Measurements from ENCODE around the gene SMIM41.

Gene SMIM41

GRCh38 chr12:52063082-52063924 is 16.2 kb upstream of the SMIM41 start:
- no peak for DNase-seq (ENCODE audit: low read depth)

GRCh38 chr12:52063981-52064649 is 15.4 kb upstream of the SMIM41 start:
- no peak for DNase-seq (ENCODE audit: low read depth)

GRCh38 chr12:52066346-52067080 is 13.0 kb upstream of the SMIM41 start:
- no peak for DNase-seq (ENCODE audit: low read depth)

GRCh38 chr12:52067081-52067374 is 12.5 kb upstream of the SMIM41 start:
- no peak for DNase-seq (ENCODE audit: low read depth)

- DNase-seq (ENCODE audit: low read depth) = peak; percentile 67
Measured at GRCh38 chr12:52069327-52070184, 9.9 kb upstream of the SMIM41 start, which contains the start of gene ATG101. TSS of gene ATG101 (plus strand) at chr12:52069978. CDS start at chr12:52073651, 3,673 bp downstream.

GRCh38 chr12:52070185-52070925 is 9.1 kb upstream of the SMIM41 start:
- no peak for DNase-seq (ENCODE audit: low read depth)

GRCh38 chr12:52073531-52074381 is 5.7 kb upstream of the SMIM41 start:
- DNase-seq (ENCODE audit: low read depth) = no peak

GRCh38 chr12:52074971-52075724 is 4.4 kb upstream of the SMIM41 start:
- no peak for DNase-seq (ENCODE audit: low read depth)

GRCh38 chr12:52076811-52077210 is 2.7 kb upstream of the SMIM41 start:
- no peak for DNase-seq (ENCODE audit: low read depth)

- no peak for DNase-seq (ENCODE audit: low read depth)
Measured at GRCh38 chr12:52078276-52078675, 1.2 kb upstream of the SMIM41 start.

GRCh38 chr12:52080403-52081251 is 1.1 kb downstream of the SMIM41 start:
- no peak for DNase-seq (ENCODE audit: low read depth)

- no peak for DNase-seq (ENCODE audit: low read depth)
Measured at GRCh38 chr12:52081263-52081733, 1.8 kb downstream of the SMIM41 start.

GRCh38 chr12:52082026-52082668 is 2.6 kb downstream of the SMIM41 start:
- DNase-seq (ENCODE audit: low read depth) = no peak

- no peak for DNase-seq (ENCODE audit: low read depth)
Measured at GRCh38 chr12:52082669-52082987, 3.1 kb downstream of the SMIM41 start.

- DNase-seq (ENCODE audit: low read depth) = peak; percentile 46
Measured at GRCh38 chr12:52082988-52083637, 3.6 kb downstream of the SMIM41 start.

GRCh38 chr12:52083638-52083996 is 4.1 kb downstream of the SMIM41 start:
- DNase-seq (ENCODE audit: low read depth) = no peak

GRCh38 chr12:52084491-52085231 is 5.2 kb downstream of the SMIM41 start:
- DNase-seq (ENCODE audit: low read depth) = no peak
